PC-3 (cell line): Measurements from ENCODE around the gene MED12L. TPM values are rescaled to one million over a fixed set of nuclear protein-coding genes. Genes with fewer than 3 reads are reported as not detected.

Source experiments
- ATAC-seq: fragments of 200-7000 bp; cut with Tn5 transposase; 2 replicates; pipeline ENCODE4 v1.9.1; 2020; ENCODE audit warnings: mild to moderate bottlenecking, moderate library complexity
- BruUV-seq: library from RNA; stranded (reverse); fragments of 400-500 nt; replicated peaks from 2 replicates; lab custom pipeline; 2021; lab: Mats Ljungman, UMichigan
- CTCF ChIA-PET: fragments of 300-600 bp; sonication (Branson Sonifier 250); formaldehyde crosslinking; loops from one replicate; lab custom pipeline; 2022; ENCODE audit warnings: antibody characterized with exemption; lab: Charles Lee
- POLR2A ChIA-PET: fragments of 300-600 bp; sonication (Branson Sonifier 250); formaldehyde crosslinking; loops from one replicate; lab custom pipeline; 2022; ENCODE audit warnings: antibody characterized with exemption; ENCODE audit not compliant: unreplicated experiment; lab: Charles Lee
- DNase-seq: peaks from one replicate; pipeline ENCODE4 v3.0.0-alpha.2; 2015
- H2AFZ ChIP-seq: fragments of 300-600 bp; sonication (generic); 2 replicates; pipeline ENCODE4 v1.6.0; 2016; ENCODE audit warnings: antibody characterized with exemption, low read length
- H3F3A ChIP-seq: fragments of 300-600 bp; sonication (generic); one replicate; pipeline ENCODE4 v1.6.0; 2017; ENCODE audit warnings: antibody characterized with exemption, low read length, control low read depth, mild to moderate bottlenecking; ENCODE audit not compliant: unreplicated experiment
- H3K27ac ChIP-seq: fragments of 300-600 bp; sonication (generic); 2 replicates; pipeline ENCODE4 v1.5.1; 2016; ENCODE audit warnings: mild to moderate bottlenecking, low read length
- H3K27me3 ChIP-seq: fragments of 300-600 bp; sonication (generic); 2 replicates; pipeline ENCODE4 v1.6.1; 2016; ENCODE audit warnings: low read length, mixed read lengths
- H3K36me3 ChIP-seq: fragments of 300-600 bp; sonication (generic); 2 replicates; pipeline ENCODE4 v1.6.1; 2016; ENCODE audit warnings: low read depth, mixed run types, low read length, mixed read lengths
- H3K4me1 ChIP-seq: fragments of 300-600 bp; sonication (generic); 2 replicates; pipeline ENCODE4 v1.5.1; 2016; ENCODE audit warnings: low read length; ENCODE audit not compliant: insufficient read depth
- H3K4me2 ChIP-seq: fragments of 300-600 bp; sonication (generic); 2 replicates; pipeline ENCODE4 v1.6.0; 2016; ENCODE audit warnings: low read length
- H3K4me3 ChIP-seq: fragments of 300-600 bp; sonication (generic); 2 replicates; pipeline ENCODE4 v1.5.1; 2016; ENCODE audit warnings: mild to moderate bottlenecking, low read length, mixed read lengths
- H3K79me2 ChIP-seq: fragments of 300-600 bp; sonication (generic); 2 replicates; pipeline ENCODE4 v1.6.1; 2017; ENCODE audit warnings: low read length, mixed read lengths
- H3K9ac ChIP-seq: fragments of 300-600 bp; sonication (generic); 2 replicates; pipeline ENCODE4 v1.6.0; 2016; ENCODE audit warnings: mild to moderate bottlenecking, low read length
- H3K9me2 ChIP-seq: fragments of 300-600 bp; sonication (generic); replicated peaks from 2 replicates; pipeline ENCODE4 v1.6.1; 2016; ENCODE audit warnings: mixed run types, low read length, mixed read lengths
- H3K9me3 ChIP-seq: fragments of 300-600 bp; sonication (generic); 2 replicates; pipeline ENCODE4 v1.6.1; 2016; ENCODE audit warnings: low read length, mixed read lengths
- H4K20me1 ChIP-seq: fragments of 300-600 bp; sonication (generic); 2 replicates; pipeline ENCODE4 v1.6.1; 2016; ENCODE audit warnings: low read length, mixed read lengths
- CTCF ChIP-seq: fragments of 300-600 bp; sonication (generic); conservative IDR thresholded peaks from 2 replicates; pipeline ENCODE4 v1.5.1; 2017; ENCODE audit warnings: antibody characterized with exemption, low read depth, mild to moderate bottlenecking, low read length
- EZH2 ChIP-seq: fragments of 300-600 bp; sonication (generic); IDR thresholded peaks from one replicate; pipeline ENCODE4 v1.6.1; 2017; ENCODE audit warnings: antibody characterized with exemption, mild to moderate bottlenecking, low read length; ENCODE audit not compliant: unreplicated experiment
- EZH2phosphoT487 ChIP-seq: fragments of 300-600 bp; sonication (generic); IDR thresholded peaks from 2 replicates; pipeline ENCODE4 v1.6.1; 2018; ENCODE audit warnings: mild to moderate bottlenecking, antibody characterized with exemption, low read length, borderline replicate concordance
- intact Hi-C: fragments of 100-400 bp; cut with micrococcal nuclease; formaldehyde crosslinking; loops from 2 replicates; pipeline ENCODE4 v1.9.0; 2023
- total RNA-seq: library from RNA; depleted of rRNA; stranded (reverse); fragments of >200 nt; gene quantifications from 2 replicates; pipeline ENCODE4 v1.2.3, GENCODE V29; 2014

MED12L gene
- total RNA-seq, 1 experiment from 2014 or later = 0.55 TPM

- BruUV-seq = no TSS peak
- no peak overlapping the region for H3K27ac ChIP-seq
- no peaks in the 10 kb centered on the region for H3K36me3 ChIP-seq
- H3K4me2 ChIP-seq = no peak overlapping the region
- intact Hi-C loops = loop anchor here (5.0 to 10.0 kb wide), 2 partner anchors 207 to 689 kb away; no protein-coding TSS in a partner anchor
- H4K20me1 ChIP-seq = no peaks in the 10 kb centered on the region
- H3K79me2 ChIP-seq = no peaks in the 10 kb centered on the region
- no peak for DNase-seq
- TF ChIP-seq EZH2phosphoT487 (no peak), CTCF (no peak), EZH2 (no peak)
- H3K4me3 ChIP-seq = no peak overlapping the region
- no peak for ATAC-seq
- H3K9me3 ChIP-seq = no peaks in the 10 kb centered on the region
- H3K9me2 ChIP-seq = no peaks in the 10 kb centered on the region
- CTCF ChIA-PET = no interaction called here
- POLR2A ChIA-PET = no interaction called here
- H3K4me1 ChIP-seq = peaks cover 31% of the 10 kb centered on the region
- H3F3A ChIP-seq = no peaks in the 10 kb centered on the region
- H3K27me3 ChIP-seq = no peaks in the 10 kb centered on the region
- H2AFZ ChIP-seq = no peak overlapping the region
- no peak overlapping the region for H3K9ac ChIP-seq
Measured at GRCh38 chr3:151225040-151225975, 139.8 kb downstream of the MED12L start.

DNA sequence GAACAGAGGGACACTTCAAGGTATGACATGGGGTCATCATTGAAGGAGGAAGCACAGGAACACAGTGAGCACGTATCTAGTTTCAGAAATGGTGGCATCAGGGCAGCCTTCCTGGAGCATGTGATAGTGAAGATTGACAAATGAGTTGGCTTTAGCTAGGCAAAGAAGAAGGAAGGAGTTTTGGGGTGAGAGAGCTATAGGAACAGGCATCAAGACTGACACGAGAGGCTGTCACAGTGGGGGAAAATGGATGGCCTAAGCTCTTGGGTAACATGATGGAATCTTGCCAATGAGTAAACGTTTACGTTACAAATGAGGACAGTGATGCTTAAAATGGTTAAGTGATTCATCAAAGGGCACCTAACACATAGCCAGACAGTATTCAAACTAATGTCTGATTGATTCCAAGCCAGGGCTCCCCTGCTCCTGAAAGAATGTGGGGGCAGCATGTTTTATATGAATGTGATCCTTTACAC is 140.7 kb downstream of the MED12L start:
- peak overlapping the region; percentile 21; the same call in 1 of the 2 replicates for H3K4me2 ChIP-seq
- no peaks in the 10 kb centered on the region for H3K27me3 ChIP-seq
- H3K36me3 ChIP-seq = no peaks in the 10 kb centered on the region
- no peaks in the 10 kb centered on the region for H3K9me2 ChIP-seq
- no peaks in the 10 kb centered on the region for H3F3A ChIP-seq
- no TSS peak for BruUV-seq
- H3K9me3 ChIP-seq = no peaks in the 10 kb centered on the region
- TF ChIP-seq EZH2 (no peak), CTCF (no peak), EZH2phosphoT487 (no peak)
- no peaks in the 10 kb centered on the region for H3K79me2 ChIP-seq
- H4K20me1 ChIP-seq = no peaks in the 10 kb centered on the region
- ATAC-seq (peak; percentile 23), DNase-seq (peak; percentile 86)
- POLR2A ChIA-PET = no interaction called here
- H3K4me3 ChIP-seq = no peak overlapping the region
- intact Hi-C loops = loop anchor here (2.0 to 10.0 kb wide), 3 partner anchors 206 to 689 kb away; no protein-coding TSS in a partner anchor
- H3K4me1 ChIP-seq = peaks cover 31% of the 10 kb centered on the region
- no peak overlapping the region for H3K27ac ChIP-seq
- H3K9ac ChIP-seq = no peak overlapping the region
- no peak overlapping the region for H2AFZ ChIP-seq
- CTCF ChIA-PET = no interaction called here

- TF ChIP-seq EZH2phosphoT487 (no peak), EZH2 (no peak), CTCF (no peak)
- Histone ChIP-seq H4K20me1 (no peaks in the 10 kb centered on the region), H3K9ac (no peak overlapping the region), H2AFZ (no peak overlapping the region), H3K36me3 (no peaks in the 10 kb centered on the region), H3F3A (no peaks in the 10 kb centered on the region), H3K4me3 (no peak overlapping the region), H3K27ac (0 out of 2 replicates have a peak overlapping the region, but pooled peaks have one; percentile 2), H3K4me1 (peaks cover 31% of the 10 kb centered on the region), H3K27me3 (no peaks in the 10 kb centered on the region), H3K9me2 (no peaks in the 10 kb centered on the region), H3K4me2 (no peak overlapping the region), H3K79me2 (no peaks in the 10 kb centered on the region), H3K9me3 (no peaks in the 10 kb centered on the region)
- ATAC-seq = no peak
- no TSS peak for BruUV-seq
- DNase-seq = no peak
- intact Hi-C loops = loop anchor here (1.0 to 10.0 kb wide), 5 partner anchors 56 to 688 kb away; no protein-coding TSS in a partner anchor
- ChIA-PET CTCF (interaction anchor here (0.5 kb wide), 1 partner anchor 234 kb away, joined by 3 read pairs; no protein-coding TSS in a partner anchor), POLR2A (no interaction called here)
Measured at GRCh38 chr3:151226825-151227224, 141.4 kb downstream of the MED12L start.
